Measurements from ENCODE around the gene CNEP1R1. TPM values are rescaled to one million over a fixed set of nuclear protein-coding genes. Genes with fewer than 3 reads are reported as not detected.

CNEP1R1 gene
- total and polyA plus RNA-seq, 2 of the 8 experiments (the other 6 are each of a cell fraction or from before 2014, with no cell fraction given), result 10.6 to 13.6 TPM

DNA sequence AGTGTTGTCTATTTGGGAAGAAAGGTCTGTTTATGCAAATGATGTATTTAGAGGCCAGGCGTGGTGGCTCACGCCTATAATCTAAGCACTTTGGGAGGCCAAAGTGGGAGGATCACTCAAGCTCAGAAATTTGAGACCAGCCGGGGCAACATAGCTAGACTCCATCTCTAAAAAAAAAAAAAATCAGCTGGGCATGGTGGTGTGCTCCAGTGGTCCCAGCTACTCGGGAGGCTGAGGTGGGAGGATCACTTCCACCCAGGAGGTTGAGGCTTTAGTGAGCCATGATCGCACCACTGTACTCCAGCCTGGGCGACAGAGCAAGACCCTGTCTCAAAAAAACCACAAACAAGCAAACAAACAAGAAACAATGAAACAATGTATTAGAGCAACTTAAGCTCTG is 21.8 kb downstream of the CNEP1R1 start:
- Histone ChIP-seq H3K14ac (ENCODE audit: insufficient read length) (no peak overlapping the region), H3K79me2 (ENCODE audit: control insufficient read depth in 1 of 2, insufficient read depth in 2 of 2, low read length in 2 of 2) (no peaks in the 10 kb centered on the region), H2BK120ac (replicated peaks; ENCODE audit: low read depth, low read length) (no peak overlapping the region), H3K4ac (replicated peaks; ENCODE audit: insufficient read length, low read depth, low read length) (no peak overlapping the region), H2BK5ac (ENCODE audit: low read depth, low read length) (no peak overlapping the region), H4K91ac (replicated peaks; ENCODE audit: insufficient read length, low read length) (no peak overlapping the region), H2BK15ac (ENCODE audit: low read length) (no peak overlapping the region), H3K27ac (ENCODE audit: low read depth, low read length) (no peak overlapping the region), H2BK12ac (ENCODE audit: low read depth, low read length) (no peak overlapping the region), H3K9me3 (ENCODE audit: insufficient read depth in 2 of 2, low read depth in 1 of 2, low read length in 1 of 2) (no peaks in the 10 kb centered on the region), H3K23me2 (ENCODE audit: low read depth, low read length) (no peaks in the 10 kb centered on the region), H2AK5ac (ENCODE audit: low read depth, low read length) (no peak overlapping the region), H3K9ac (replicated peaks in 1 of 4; ENCODE audit: extremely low read depth in 1 of 4, low read depth in 3 of 4, low read length in 3 of 4) (no peak overlapping the region), H3K18ac (ENCODE audit: extremely low read depth, low read length) (no peak overlapping the region), H3K79me1 (ENCODE audit: low read depth, low read length) (no peaks in the 10 kb centered on the region), H3K56ac (replicated peaks; ENCODE audit: insufficient read length, low read depth, low read length) (no peak overlapping the region), H2BK20ac (ENCODE audit: low read length) (no peak overlapping the region), H4K5ac (ENCODE audit: insufficient read length, low read depth, low read length) (no peak overlapping the region), H3K23ac (ENCODE audit: insufficient read length) (no peak overlapping the region), H4K20me1 (replicated peaks in 1 of 2; ENCODE audit: control insufficient read depth in 1 of 2, insufficient read depth in 2 of 2, low read length in 2 of 2) (peaks cover 0 to 1% of the 10 kb centered on the region in 2 experiments), H3K4me2 (ENCODE audit: insufficient read depth in 1 of 2, low read depth in 2 of 2, low read length in 2 of 2) (no peak overlapping the region), H2AFZ (ENCODE audit: low read length) (no peak overlapping the region), H3K4me3 (ENCODE audit: extremely low read depth in 1 of 4, insufficient read depth in 2 of 4, low read depth in 3 of 4, low read length in 4 of 4) (no peak overlapping the region), H3K27me3 (replicated peaks in 1 of 4; ENCODE audit: control insufficient read depth in 3 of 4, extremely low read depth in 1 of 4, insufficient read depth in 3 of 4, low read length in 3 of 4) (no peaks in the 10 kb centered on the region; a peak in 1 of 7 replicates), H3K36me3 (ENCODE audit: control insufficient read depth in 2 of 4, insufficient read depth in 4 of 4, low read length in 3 of 4) (no peaks in the 10 kb centered on the region), H4K8ac (ENCODE audit: extremely low read depth, insufficient read depth, low read length) (no peak overlapping the region), H3K4me1 (replicated peaks in 1 of 4; ENCODE audit: control insufficient read depth in 3 of 4, insufficient read depth in 4 of 4, low read length in 3 of 4) (peaks cover 0 to 3% (median 0%) of the 10 kb centered on the region in 4 experiments; a peak in 1 of 7 replicates)
- ChIA-PET POLR2A (ENCODE audit: partially characterized antibody) (no interaction called here), CTCF (ENCODE audit: partially characterized antibody) (interaction anchor here (1.0 to 1.4 kb wide), 2 partner anchors 21 kb away, joined by 3 to 7 read pairs; partner anchors contain the start of gene CNEP1R1)
- 87% methylated on average over 6 of the region's 6 CpGs; no CpG with 5 or more reads in 1 of the 2 experiments for WGBS, 2 experiments (ENCODE audit: extremely low coverage in 1 of 2, insufficient coverage in 1 of 2, insufficient read length in 1 of 2, insufficient replicate concordance in 2 of 2, low coverage in 1 of 2, low lambda C conversion rate in 2 of 2, missing lambda C conversion rate in 1 of 2)
- TF ChIP-seq KDM1A (IDR thresholded peaks at IDR 0.05; ENCODE audit: borderline replicate concordance, low read length) (peak; percentile 54; the same call in 1 of the 2 replicates), CBX5 (IDR thresholded peaks at IDR 0.05; ENCODE audit: low read depth, low read length) (no peak)
- FAIRE-seq (no peak), DNase-seq (ENCODE audit: low read depth in 1 of 2, low spot score in 2 of 2) (no peak)
